Muscle of leg (tissue), 11 donors: ENCODE measurements around the gene NKAIN4. TPM values are rescaled to one million over a fixed set of nuclear protein-coding genes. Genes with fewer than 3 reads are reported as not detected.

ENCODE experiments used
- DNase-seq: peaks from one replicate; pipeline ENCODE4 v3.0.0; 2013
- H3K27ac ChIP-seq: one replicate; pipeline ENCODE4 v1.5.1; 2013; ENCODE audit warnings: mild to moderate bottlenecking, low read length, control low read depth
- H3K27me3 ChIP-seq: one replicate; pipeline ENCODE4 v1.6.1; 2013; ENCODE audit warnings: low read length; ENCODE audit not compliant: control insufficient read depth, insufficient read depth
- H3K36me3 ChIP-seq: one replicate; pipeline ENCODE4 v1.6.1; 2013; ENCODE audit warnings: low read length; ENCODE audit not compliant: control insufficient read depth, insufficient read depth
- H3K4me1 ChIP-seq: one replicate; pipeline ENCODE4 v1.6.1; 2013; ENCODE audit warnings: low read length; ENCODE audit not compliant: control insufficient read depth, insufficient read depth
- H3K4me3 ChIP-seq: one replicate; pipeline ENCODE4 v1.5.1; 2013; ENCODE audit warnings: low read length, control low read depth
- H3K9me3 ChIP-seq: replicated peaks from 2 replicates; pipeline ENCODE4 v1.6.1; 2013; ENCODE audit warnings: low read depth, low read length; ENCODE audit not compliant: control insufficient read depth
- WGBS: methylation state at CpG from one replicate; pipeline ENCODE4 v1.1.5; 2013; ENCODE audit warnings: missing lambda C conversion rate; ENCODE audit not compliant: insufficient coverage; 5-methylcytosine and 5-hydroxymethylcytosine counted together
- polyA plus RNA-seq, 8 donors: library from polyadenylated mRNA; unstranded; fragments of 120-200 nt; gene quantifications; one replicate each; pipeline versions ENCODE4 v1.2.1 to v1.2.3, GENCODE V29; 2013; ENCODE audit warnings: inconsistent platforms in 1 of 8, low replicate concordance in 1 of 8; ENCODE audit not compliant: insufficient read length in 8 of 8, insufficient read depth in 1 of 8
- total RNA-seq: library from RNA; stranded (reverse); fragments of 120-200 nt; gene quantifications from one replicate; pipeline ENCODE4 v1.2.4, GENCODE V29; 2013

NKAIN4 gene
- total and polyA plus RNA-seq, 9 donors = 28.5 to 58.0 (median 37.7) TPM

GRCh38 chr20:63239431-63239830 is 14.8 kb downstream of the NKAIN4 start:
- H3K36me3 ChIP-seq = peaks cover 8% of the 10 kb centered on the region
- no peaks in the 10 kb centered on the region for H3K9me3 ChIP-seq
- H3K4me1 ChIP-seq = peaks cover 40% of the 10 kb centered on the region
- H3K27me3 ChIP-seq = peaks cover 3% of the 10 kb centered on the region
- no peak overlapping the region for H3K27ac ChIP-seq
- 77% methylated on average over 29 of the region's 30 CpGs for WGBS
- no peak overlapping the region for H3K4me3 ChIP-seq
- no peak for DNase-seq

- Histone ChIP-seq H3K36me3 (peaks cover 8% of the 10 kb centered on the region), H3K4me3 (no peak overlapping the region), H3K4me1 (peaks cover 40% of the 10 kb centered on the region), H3K27ac (no peak overlapping the region), H3K27me3 (peaks cover 5% of the 10 kb centered on the region), H3K9me3 (no peaks in the 10 kb centered on the region)
- WGBS = 40% methylated on average over 9 of the region's 16 CpGs
- DNase-seq = no peak
These were observed 15.6 kb downstream of the NKAIN4 start for GRCh38 chr20:63238514-63239125.

GRCh38 chr20:63238031-63238430 is 16.2 kb downstream of the NKAIN4 start:
- 66% methylated on average over 9 of the region's 10 CpGs for WGBS
- H3K27ac ChIP-seq = no peak overlapping the region
- no peaks in the 10 kb centered on the region for H3K9me3 ChIP-seq
- peaks cover 5% of the 10 kb centered on the region for H3K27me3 ChIP-seq
- no peak for DNase-seq
- H3K4me1 ChIP-seq = peaks cover 40% of the 10 kb centered on the region
- H3K36me3 ChIP-seq = peaks cover 8% of the 10 kb centered on the region
- no peak overlapping the region for H3K4me3 ChIP-seq

GRCh38 chr20:63236116-63236837 is 18.0 kb downstream of the NKAIN4 start:
- Histone ChIP-seq H3K9me3 (no peaks in the 10 kb centered on the region), H3K4me3 (no peak overlapping the region), H3K4me1 (peaks cover 33% of the 10 kb centered on the region), H3K27me3 (peaks cover 9% of the 10 kb centered on the region), H3K27ac (no peak overlapping the region), H3K36me3 (no peaks in the 10 kb centered on the region)
- WGBS = 75% methylated on average over 21 of the region's 26 CpGs
- DNase-seq = no peak

GRCh38 chr20:63235399-63235983 is 18.8 kb downstream of the NKAIN4 start, which contains the start of gene BIRC7:
Gene BIRC7, plus strand, starts transcription at chr20:63235905. Its CDS starts 192 bp downstream, at chr20:63236097.
- 32% methylated on average over 15 of the region's 17 CpGs for WGBS
- no peak for DNase-seq
- H3K27me3 ChIP-seq = peaks cover 17% of the 10 kb centered on the region

GRCh38 chr20:63234693-63235398 is 19.4 kb downstream of the NKAIN4 start:
- 22% methylated on average over 15 of the region's 20 CpGs for WGBS
- peaks cover 17% of the 10 kb centered on the region for H3K27me3 ChIP-seq
- no peak overlapping the region for H3K4me3 ChIP-seq
- DNase-seq = no peak
- no peaks in the 10 kb centered on the region for H3K9me3 ChIP-seq
- H3K4me1 ChIP-seq = peaks cover 38% of the 10 kb centered on the region
- no peaks in the 10 kb centered on the region for H3K36me3 ChIP-seq
- no peak overlapping the region for H3K27ac ChIP-seq

More at GRCh38 chr20:63235399-63235983, 18.8 kb downstream of the NKAIN4 start, which contains the start of gene BIRC7:
- Histone ChIP-seq H3K4me1 (peaks cover 33% of the 10 kb centered on the region), H3K4me3 (no peak within 1 kb of the TSS), H3K27ac (no peak within 1 kb of the TSS), H3K36me3 (no peaks in the 10 kb centered on the region), H3K9me3 (no peaks in the 10 kb centered on the region)

GRCh38 chr20:63233924-63234323 is 20.3 kb downstream of the NKAIN4 start:
- Histone ChIP-seq H3K9me3 (no peaks in the 10 kb centered on the region), H3K4me3 (no peak overlapping the region), H3K36me3 (no peaks in the 10 kb centered on the region), H3K27ac (no peak overlapping the region), H3K4me1 (peaks cover 36% of the 10 kb centered on the region), H3K27me3 (peaks cover 21% of the 10 kb centered on the region)
- 85% methylated on average over 15 of the region's 17 CpGs for WGBS
- DNase-seq = no peak

- Histone ChIP-seq H3K27ac (no peak overlapping the region), H3K36me3 (no peaks in the 10 kb centered on the region), H3K9me3 (no peaks in the 10 kb centered on the region), H3K27me3 (peaks cover 21% of the 10 kb centered on the region), H3K4me3 (no peak overlapping the region), H3K4me1 (peaks cover 32% of the 10 kb centered on the region)
- 79% methylated on average over 2 of the region's 3 CpGs for WGBS
- no peak for DNase-seq
These were observed 21.3 kb downstream of the NKAIN4 start for GRCh38 chr20:63233061-63233344.

- no peaks in the 10 kb centered on the region for H3K36me3 ChIP-seq
- peaks cover 28% of the 10 kb centered on the region for H3K4me1 ChIP-seq
- no peak overlapping the region for H3K27ac ChIP-seq
- DNase-seq = no peak
- peaks cover 21% of the 10 kb centered on the region for H3K27me3 ChIP-seq
- H3K4me3 ChIP-seq = no peak overlapping the region
- no peaks in the 10 kb centered on the region for H3K9me3 ChIP-seq
- WGBS = 55% methylated on average over 13 of the region's 18 CpGs
These were observed 21.8 kb downstream of the NKAIN4 start for GRCh38 chr20:63232235-63233060.
